HG02588 (cell line): ENCODE measurements around the gene NT5M.
"Not testable (repeated sequence)": the region's sequence is repeated elsewhere in the genome, so short reads cannot be mapped to it uniquely, and the experiment has no call there.

Source experiments
- ATAC-seq: cut with Tn5 transposase; IDR thresholded peaks from one replicate; pipeline ENCODE4 v1.9.1; 2021; ENCODE audit warnings: mild to moderate bottlenecking, moderate library complexity; ENCODE audit not compliant: unreplicated experiment

The NT5M gene

DNA sequence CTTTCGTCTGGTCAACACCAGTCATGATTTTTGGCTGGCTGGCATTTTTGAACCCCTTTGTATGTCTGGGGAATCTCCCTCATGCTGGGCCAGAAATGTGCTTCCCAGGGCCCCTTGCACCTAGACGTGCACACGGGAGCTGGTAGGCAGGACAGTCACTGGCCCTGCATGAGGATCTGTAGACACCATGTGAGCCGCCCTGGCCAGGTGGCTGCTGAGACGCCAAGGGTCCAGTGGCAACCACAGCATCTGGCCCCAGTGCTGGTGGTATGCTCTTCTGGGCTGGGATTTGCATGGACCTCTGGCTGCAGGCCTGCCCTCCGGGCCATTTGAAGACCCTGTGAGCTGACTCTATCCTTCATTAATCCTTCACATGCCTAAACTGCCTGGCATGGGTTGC lies 67.5 kb downstream of the NT5M start:
- no peak for ATAC-seq

DNA sequence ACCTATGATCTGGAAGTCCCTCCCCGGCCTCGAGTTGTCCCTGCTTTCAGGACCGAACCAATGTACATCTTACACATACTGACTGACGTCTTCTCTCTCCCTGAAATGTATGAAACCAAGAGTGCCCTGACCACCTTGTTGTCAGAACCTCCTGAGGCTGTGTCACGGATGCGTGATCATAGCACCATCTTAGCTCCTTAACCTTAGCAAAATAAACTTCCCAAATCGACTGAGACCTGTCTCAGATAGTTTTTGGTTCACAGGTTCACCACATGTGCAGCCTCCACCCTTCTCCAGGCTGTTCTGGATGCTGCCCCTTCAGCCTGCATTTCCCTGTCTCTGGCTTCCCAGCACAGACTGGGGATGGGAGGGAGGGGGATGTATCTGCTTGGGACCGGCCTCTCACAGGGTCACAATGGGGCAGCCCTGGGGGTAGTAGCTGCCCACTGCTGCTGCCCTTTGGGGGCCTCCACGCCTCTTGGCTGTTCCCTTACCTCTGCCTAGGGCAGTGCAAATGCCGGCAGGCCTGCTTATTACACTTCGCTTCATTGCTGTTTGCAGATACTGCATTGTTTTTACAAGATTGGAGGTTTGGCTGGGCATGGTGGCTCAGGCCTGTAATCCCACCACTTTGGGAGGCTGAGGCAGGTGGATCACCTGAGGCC lies 69.8 kb downstream of the NT5M start:
- ATAC-seq = no peak

DNA sequence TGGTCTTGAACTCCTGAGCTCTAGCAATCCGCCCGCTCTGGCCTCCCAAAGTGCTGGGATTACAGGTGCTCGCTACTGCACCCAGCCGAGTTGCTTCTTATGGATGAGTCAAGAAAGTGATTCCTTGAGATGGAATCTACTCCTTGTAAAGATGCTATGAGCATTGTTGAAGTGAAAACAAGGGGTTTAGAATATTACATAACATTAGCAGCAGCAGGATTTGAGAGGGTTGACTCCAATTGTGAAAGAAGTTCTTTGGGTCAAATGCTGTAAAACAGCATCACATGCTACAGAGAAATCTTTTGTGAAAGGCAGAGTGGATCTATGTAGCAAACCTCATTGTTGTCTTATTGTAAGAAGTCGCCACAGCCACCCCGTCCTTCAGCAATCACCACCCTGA lies 72.7 kb downstream of the NT5M start:
- ATAC-seq = no peak

DNA sequence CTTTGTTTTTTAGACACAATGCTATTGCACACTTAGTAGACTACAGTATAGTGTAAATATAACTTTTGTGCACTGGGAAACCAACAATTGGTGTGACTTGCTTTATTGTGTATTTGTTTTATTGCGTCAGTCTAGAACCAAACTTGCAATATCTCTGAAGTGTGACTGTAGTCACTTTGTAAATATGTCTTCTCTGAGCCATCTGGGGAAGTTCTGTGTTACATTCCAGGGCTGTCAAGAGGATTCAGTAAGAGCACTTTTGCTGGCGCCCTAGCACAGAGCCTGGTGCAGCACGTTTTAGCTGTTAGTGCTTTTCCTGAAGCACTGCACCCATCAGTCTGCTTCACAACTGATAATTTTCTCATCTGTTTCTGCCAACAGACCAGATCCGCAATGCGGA lies 73.2 kb downstream of the NT5M start:
- no peak for ATAC-seq

DNA sequence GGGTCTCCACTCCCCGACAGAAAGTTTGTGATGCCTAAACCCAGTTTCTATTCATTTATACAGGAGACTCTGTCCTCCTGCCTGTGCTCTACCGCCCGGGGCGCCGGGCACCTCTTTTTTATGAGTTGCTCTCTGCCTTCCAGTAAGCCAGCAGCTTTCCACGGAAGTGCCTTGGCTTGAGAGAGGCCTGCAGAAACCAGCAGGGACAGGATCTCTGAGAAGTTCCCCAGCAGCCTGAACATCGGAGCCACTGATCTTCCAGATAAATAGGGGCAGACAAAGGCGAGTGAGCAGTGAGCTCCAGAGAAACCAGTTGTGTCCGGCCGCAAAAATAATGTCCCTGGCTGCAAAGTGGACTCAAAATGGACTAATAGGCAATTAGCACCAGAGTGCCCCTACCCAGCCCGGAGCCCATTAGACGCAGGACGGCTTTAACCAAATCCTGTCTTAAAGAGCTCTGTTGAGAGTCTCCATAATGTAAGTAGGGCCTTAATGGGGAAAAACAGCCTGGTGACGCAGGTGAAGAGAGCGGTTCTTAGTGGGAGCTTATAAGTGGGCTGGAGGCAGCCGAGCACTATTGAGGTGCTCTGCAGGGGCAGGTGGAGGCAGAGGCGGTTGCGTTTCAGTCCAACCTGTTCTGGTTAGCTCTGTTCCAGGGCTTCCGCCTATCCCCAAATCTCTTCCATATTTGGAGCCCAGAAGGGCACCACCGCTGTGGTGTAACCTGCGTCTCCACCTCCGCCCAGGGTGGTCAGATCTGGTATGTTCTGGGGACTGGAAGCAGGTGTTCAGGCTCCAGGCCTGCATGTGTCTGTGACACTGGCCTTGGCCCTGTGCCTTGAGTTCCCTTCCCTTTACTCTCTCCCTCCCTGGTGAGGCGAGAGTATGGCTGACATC lies 74.1 kb downstream of the NT5M start:
- ATAC-seq = no peak

DNA sequence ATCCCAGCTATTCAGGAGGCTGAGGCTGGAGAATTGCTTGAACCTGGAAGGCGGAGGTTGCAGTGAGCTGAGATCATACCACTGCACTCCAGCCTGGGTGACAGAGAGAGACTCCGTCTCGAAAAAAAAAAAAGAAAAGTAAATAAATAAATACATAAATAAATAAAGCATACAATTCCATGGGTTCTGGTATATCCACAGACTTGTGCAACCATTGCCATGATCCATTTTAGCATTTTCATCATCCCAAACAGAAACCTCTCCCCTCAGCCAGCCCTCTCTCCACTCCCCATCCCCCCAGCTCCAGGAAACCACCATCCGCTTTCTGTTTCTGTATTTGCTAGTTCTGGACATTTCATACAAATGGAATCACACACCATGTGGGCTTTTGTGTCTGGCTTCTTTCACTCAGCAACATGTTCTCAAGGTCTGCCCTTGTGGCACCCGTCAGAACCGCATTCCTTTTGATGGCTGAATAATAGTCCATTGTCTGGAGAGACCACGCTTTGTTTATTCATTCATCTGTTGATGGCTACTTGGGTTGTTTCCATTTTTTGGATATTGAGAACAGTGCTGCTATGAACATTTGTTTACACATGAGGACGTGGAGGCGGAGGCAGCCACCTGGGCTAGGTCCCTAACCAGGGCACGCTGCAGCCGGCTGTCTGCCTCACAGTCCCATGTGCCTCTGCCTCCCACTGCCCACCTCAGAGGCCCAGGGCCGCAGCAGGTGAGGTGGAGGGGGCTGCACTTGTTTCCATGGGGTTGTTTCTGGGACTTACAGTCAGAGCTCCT lies 76.2 kb downstream of the NT5M start:
- no peak for ATAC-seq

DNA sequence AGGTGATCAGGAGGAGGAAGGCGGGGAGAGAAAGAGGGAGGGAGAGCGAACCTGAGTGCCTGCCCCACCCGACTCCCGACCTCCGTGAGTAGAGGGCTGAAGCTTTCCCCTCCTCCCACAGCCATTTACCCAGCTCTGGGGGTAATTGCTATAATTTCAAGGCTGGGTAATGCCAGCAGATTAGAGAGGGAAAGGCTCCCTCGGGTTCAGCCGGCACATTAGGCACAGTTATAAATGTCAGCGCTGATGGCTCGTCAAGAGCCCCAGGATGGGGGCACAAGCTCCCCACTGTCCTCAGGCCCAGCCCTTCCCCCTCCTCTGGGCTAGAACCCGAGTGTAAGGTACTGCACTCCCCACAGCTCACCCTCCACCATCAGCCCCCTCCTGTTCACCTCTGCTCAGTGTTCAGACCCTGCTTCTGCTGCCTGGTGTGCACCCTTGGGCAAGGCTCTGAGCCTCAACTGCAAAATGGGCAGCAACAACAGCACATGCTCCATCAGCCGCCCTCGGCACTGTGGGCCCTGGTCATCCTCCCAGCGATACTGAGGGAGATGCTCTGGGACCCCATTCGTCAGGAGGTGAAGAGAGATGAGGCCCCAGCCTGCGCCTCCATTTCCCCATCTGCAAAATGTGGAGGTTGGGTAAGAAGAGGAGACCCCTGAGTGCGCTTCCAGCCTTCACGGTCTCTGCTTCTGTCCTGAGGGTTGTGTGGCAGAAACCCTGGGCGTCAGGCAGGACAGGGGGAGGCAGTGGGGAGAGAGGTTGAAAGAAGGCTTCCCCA lies 77.2 kb downstream of the NT5M start:
- ATAC-seq = no peak

DNA sequence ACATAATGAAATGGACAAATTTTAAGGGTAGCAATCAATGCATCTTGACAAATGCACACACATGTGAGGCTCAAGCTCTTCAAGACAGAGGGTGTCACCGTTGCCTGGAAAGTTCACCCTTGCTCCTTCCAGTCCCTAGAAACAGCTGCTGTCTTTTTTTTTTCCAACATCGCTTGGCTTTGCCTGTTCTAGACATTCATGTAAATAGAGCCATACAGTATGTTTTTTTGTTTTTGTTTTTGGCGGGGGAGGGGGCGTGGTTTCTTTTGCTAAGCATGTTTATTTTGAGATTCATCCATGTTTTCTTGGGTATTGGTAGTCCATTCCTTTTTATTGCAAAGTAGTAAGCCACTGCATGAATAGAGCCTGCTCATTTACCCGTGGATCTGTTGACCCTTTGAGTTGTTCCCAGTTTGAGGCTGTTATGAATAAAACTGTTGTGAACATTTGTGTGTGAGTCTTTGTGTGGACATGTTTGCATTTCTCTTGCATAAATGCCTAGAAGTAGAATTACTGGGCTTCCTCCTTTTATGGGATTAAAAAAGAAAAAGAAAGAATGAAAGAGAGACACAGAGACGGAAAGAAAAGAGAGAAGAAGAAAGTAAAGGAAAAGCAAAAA lies 78.4 kb downstream of the NT5M start:
- ATAC-seq = no peak

DNA sequence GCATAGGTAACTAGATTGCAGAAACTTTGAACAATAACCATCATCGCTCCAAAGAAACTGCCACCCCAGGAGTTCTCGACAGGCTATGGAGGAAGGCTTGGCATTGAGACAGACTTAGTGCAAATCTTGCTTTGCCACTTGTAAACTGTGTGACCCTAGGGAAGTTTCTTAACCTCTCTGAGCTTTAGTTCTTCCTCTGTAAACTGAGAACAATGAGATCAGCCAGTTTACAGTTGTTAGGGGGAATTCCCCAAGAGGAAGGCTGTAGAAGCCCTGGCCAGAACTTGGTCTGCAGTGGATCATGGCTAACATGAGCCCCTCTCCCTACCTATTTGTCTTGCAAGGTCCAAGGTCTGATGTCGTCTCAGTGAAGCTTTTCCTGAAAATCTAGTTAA lies 78.9 kb downstream of the NT5M start:
- no peak for ATAC-seq

DNA sequence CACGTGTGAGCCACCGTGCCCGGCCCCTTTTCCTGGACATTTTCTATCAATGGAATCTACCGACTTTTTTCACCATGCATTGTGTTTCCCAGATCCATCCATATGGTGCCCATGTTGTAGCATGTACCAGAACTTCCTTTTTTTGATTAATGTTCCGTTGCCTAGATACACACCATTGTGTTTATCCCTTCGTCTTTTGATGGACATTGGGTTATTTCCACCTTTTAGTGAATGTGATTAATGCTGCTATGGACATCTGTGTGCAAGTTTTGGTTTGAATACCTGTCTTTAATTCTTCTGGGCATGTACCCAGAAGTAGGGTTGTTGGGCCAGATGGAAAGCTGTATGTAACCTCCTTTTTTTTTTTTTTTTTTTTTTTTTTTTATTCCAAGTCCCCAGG lies 79.8 kb downstream of the NT5M start:
- ATAC-seq = no peak

DNA sequence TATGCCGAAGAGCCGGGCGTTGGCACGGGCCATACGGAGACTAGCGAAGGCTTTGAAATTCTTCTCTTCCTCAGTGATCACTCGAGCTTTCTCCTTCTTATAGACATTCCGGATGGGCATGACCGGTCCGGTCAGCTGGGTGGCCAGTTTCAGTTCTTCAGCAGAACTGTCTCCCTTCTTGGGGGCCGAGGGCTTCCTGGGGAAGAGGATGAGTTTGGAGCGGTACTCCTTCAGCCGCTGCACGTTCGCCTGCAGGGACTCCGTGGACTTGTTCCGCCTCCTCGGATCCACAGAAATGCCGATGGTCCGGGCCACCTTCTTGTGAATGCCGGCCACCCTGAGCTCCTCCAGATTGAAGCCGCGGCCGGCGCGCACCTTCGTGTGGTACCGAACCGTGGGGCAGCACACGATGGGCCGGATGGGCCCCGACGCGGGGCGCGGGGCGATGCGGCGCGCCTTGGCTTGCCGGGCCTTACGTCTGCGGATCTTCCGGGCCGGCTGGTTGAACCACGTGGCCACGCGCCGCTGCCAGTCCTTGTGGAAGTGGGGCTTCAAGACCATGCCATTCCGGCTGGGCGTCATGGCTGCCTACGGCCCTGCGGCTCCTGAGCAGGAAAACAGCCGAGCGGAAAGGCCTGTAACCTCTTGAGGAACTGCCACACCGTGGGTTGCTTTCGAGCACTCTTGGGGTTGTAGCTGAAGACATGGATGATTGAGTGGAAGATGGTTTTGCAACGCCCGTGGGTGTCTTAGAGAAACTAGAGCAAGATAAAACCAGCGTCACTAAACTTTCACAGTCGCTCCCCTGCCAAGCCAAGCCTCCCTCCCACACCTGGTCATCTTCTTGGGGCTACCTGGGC lies 80.5 kb downstream of the NT5M start:
- ATAC-seq = not testable (repeated sequence)

DNA sequence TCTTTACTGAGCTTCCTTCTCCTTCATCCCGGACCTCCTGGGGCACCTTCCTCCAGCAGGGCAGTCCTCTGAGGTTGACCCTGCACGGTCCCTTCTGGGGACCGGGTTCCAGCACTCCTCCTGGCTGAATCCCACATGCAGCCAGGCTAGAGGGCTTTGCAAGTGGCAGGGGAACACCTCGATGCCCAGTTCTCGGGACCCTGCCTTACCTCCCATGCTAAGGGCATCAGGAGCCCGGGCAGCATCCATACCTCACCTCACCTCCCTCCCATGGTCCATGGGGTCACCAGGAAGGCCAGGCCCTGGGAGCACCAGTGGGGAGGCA lies 81.1 kb downstream of the NT5M start:
- no peak for ATAC-seq

DNA sequence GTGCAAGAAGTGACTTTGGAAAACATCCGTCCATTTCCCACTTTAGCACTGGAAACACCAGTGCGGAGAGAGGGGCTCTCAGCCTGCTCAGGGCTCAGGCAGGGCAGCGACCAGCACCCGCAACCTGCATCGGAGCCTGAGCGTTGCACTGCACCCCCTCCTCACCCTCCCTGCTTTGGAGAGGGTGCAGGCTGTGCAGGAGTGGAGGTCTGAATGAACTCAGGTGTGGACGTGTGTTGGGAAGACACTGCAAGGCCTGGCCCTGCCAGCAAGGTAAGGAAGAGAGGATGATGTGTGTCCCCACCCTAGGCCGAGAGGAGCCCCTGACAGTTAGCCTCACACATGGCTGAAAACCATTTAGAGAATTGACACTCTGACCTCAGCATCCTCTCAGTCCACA lies 81.8 kb downstream of the NT5M start:
- ATAC-seq = no peak

DNA sequence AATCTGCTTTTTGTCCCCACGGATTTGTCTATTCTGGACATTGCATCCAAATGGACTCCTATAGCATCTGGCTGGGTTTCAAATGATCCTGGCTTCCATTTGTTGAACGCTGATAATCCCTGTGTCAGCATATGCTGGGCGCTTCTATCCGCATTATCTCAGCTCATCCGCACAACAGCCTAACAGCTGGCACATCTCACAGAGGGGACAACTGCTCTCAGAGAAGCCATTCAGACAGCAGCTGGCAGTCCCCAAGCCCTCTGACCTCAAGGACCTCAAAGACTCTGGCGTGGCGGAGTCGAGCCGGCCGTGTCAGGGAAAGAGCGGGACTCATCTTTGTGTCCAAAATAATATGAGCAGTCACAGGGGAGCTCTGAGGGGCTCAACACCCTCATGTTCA lies 82.3 kb downstream of the NT5M start:
- ATAC-seq = no peak

DNA sequence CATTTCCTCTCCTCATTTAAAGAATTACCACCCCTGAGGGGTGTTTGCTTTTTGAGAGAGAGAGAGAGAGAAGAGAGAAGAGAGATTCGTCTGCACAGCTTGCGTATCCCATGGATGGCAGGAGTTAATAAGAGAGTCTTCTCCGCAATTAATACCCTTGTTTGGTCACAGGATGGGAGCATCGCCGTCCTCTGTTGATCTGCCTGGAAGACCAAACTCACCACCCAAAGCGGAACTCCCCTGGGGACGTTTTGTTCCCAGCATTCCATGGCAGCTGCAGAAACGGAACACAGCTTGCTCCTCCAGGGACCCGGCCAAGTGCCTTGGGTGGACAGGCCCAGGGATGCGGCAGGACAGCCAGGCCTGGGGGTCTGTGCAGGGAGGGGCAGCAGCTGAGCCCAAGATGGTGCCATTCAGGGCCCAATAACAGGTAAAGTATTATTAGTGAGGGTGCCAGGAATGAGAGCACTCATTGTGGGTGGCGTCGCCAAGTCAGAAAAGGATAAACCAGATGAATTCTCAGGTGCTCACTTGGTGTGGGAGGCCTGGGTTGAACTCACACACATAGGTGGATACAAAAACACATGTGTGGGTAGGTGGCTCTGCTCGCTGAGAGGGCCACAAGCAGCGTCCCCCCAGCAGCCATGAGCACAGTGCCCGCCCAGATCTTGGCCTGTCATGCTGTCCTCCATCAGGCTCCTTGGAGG lies 83.1 kb downstream of the NT5M start:
- no peak for ATAC-seq

DNA sequence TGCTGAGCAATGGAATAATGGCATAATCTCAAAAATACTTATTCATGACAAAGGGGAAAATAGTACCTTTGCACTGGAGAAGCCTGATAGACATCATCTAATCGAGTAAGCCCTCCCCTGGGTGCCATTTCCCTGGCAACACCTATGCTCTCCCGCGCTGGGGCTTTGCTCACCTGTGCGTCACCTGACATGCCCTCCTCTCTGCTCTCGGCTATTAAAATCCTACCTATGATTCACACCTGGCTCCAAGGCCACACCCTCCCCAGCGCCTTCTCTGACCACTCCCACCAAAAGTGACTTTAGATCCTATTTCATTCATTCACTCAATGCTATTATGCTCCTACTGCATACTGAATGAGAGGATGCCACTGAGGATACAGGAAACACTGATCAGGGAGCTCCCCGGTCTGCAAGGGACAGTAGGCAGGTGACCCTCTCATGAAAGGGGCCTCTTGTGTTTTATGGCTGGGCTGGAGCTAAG lies 83.9 kb downstream of the NT5M start:
- ATAC-seq = no peak

DNA sequence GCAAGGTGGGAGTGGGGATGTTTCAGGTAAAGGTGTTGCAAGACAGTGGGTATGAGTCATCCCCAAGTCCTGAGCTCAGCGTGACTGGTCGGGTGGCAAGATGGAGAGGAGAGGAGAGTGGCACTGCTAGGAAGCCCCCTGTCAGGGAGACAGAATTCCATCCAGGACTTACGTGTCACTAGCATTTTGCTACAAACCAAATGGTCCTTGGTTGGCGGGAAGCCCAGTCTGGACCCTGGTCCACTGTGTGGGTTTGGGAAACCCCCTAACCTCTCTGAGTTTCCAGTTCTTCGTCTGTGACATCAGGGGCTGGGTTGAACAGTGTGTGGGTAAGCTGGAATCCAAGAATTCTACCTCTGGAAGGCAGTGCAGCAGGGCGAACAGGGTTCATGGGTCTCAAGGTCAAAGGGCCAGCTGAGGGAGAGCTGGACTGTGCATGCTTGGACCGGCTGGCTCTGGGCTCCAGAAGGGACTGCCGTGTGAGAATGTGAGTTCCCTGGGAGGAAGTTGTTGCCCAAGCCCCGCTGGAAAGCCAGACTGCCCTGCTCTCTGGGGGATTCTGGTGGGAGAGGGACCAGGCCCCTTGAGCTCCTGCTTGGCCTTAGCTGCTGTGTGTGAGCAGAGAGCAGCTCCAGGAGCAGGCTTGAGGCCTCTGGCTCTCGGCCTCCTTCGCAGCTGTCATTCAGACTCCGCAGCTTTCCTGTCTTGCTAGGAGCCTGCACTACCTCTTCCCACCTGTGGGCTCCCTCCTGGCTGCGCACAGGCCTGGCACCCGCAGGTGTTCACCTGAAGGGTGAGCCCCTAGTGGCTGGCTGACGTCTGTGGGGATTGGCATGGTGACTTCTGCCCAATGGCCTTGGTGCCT lies 84.6 kb downstream of the NT5M start:
- ATAC-seq = no peak
